Germinal center (tissue), 1 donor: ENCODE results near the gene METTL18.

ENCODE experiments used
- DNase-seq: peaks from one replicate; pipeline ENCODE4 v3.0.0; 2012; ENCODE audit warnings: mixed read lengths, low spot score

The METTL18 gene

DNA sequence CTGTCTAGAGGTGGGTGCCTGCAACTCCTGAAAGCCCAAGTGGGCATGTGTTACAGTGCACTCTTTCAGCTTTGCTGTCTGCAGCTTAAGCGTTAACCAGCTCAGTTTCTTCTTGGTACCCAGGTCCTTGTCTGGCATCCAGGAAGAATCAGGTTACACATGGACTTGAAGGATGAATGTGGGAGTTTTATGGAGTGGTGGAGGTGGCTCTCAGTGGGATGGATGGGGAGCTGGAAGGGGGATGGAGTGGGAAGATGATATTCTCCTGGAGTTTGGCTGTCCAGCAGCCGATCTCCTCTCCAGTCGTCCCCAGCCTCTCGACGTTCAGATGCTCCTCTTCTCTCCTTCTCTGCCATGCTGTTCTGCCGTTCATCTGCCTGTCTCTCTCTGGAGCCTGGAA lies 9.4 kb downstream of the METTL18 start:
- no peak for DNase-seq

DNA sequence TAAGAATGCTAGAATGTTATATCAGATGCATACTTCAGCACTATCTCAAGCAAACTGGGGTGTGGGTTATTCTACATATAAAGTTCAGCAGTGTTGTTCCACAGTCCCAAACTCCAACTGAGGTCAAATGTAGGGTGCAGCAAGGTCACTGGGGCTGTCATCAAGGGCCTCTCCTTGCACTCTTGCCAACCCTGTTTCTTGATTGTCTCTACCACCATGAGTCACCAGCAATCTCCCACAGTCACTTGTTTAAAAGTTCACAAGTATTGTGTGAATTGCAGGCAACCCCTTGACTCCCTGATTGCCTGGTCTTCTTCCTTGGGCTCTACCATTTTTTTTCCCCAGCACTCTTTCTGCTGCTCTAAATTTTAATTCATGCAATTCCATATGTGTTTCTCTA lies 10.6 kb downstream of the METTL18 start:
- DNase-seq, result no peak

DNA sequence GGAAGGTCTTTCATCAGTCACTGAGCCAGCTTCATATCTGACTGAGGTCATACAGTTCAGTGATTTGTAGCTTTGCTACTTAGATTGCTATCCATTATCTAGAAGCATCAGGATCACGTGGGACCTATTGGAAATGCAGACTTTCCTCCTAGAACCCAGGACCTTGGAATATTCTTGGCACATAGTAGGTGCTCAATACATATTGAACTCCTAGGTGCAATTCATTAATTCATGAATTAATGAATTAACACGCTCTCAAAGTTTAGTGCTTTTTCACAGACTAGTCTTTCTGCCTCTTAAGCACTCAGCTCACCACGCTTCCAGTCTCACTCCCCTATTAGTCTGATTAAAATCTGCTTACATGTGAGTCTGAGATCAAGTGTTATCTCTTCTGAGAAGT lies 12.1 kb downstream of the METTL18 start:
- no peak for DNase-seq

DNA sequence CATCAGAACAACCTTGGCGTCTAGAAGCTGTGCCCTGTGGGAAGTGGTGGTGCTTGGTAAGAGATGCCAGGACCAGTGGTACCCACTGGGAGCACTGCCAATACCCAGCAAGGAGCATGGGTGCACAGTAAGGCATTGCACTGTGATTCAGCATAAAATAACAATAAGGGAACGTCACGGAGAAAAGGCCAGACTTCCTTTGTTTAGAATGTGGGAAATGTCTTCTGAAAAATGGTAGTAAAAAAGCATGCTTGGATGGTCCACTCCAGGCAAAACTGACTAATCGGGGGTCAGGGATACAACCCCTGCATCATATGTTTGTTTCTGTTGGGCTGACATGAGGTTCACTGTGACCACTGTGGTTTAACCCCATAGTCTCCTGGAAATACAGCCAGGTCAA lies 14.7 kb downstream of the METTL18 start:
- DNase-seq, result no peak

DNA sequence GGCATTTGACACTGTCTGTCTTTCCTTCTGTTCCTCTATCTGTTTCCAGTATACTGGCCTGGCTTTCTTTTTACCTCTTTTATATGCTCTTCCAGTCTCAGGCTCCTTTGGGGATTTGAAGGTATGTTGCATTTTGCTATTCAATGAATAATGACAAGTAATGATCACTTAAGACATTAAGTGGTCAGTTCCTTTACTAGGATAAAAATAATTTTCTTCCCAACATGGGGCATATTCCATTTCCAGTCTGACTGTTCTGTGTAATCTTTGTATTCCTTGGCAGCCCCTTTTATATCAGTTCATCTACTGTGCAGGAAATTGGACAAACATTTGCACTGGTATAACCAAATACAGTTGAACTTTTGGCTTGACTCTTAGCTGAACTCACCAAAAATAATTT lies 15.6 kb downstream of the METTL18 start:
- DNase-seq, result no peak

DNA sequence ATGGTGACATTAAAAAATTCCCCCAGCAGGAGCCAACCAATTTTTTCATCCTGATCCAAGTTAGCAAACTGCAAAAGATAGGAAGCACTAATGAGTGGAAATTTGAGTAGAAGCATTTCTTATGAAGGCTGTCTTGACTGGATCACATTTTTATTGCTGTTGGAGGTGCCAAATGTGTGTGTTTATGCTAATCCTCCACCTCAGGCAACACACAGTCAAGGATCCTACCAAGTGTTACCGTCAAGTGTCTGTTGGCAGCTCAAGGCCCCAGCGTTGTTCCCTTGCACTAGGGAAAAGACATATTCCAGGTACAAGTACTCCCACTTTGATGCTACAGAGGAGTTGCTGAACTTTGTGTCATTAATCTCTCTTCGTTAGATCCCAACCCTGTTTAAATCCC lies 18.3 kb downstream of the METTL18 start:
- DNase-seq, result no peak

DNA sequence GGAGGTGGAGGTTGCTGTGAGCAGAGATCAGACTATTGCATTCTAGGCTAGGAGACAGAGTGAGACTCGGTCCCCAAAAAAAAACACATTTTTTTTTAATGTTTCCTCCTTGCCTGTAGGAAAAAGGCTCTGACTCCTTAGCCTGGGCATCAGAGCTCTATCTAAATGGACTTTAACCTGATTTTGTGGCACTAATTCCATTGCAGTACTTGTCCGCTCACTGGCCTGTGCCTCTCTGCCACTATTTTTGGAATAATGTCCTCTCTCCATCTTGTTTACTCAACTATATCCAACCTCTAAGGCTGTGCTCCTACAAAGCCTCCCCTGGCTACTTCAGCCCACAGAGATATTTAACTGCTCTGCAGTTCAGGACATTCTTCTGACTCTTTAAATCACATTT lies 26.5 kb downstream of the METTL18 start:
- DNase-seq, result no peak

DNA sequence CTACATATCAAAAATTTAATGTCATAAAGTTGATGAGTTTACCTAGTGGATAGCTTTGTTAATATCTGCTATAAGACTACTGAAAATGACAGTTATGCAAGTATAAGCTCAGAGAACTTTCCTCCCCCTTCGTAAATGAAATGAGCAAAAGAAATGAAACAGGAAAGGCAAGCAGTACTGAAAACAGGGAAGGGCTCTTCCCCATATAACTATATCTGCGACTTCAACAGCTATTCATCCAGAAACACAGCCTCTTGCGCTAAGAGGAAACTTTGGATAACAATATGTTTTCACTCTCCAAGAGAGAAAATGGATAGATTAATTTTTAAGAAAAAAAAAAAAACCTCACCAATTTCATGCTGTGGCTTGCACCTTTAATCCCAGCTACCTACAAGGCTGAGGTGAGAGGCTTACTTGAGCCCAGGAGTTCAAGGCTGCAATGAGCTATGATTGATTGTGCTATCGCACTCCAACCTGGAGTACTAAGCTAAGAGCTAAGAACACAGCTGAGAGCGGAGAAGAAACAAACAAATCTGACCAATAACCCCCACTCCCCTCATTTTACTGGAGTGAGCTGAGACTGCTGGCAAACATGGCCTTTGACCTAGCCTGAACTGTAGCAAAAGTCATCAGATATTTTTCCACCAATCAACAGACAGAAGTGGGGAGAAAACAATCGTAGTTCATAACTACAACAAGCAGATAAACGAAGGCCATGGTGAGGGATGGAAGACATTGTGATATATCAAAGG lies 29.0 kb downstream of the METTL18 start:
- no peak for DNase-seq

DNA sequence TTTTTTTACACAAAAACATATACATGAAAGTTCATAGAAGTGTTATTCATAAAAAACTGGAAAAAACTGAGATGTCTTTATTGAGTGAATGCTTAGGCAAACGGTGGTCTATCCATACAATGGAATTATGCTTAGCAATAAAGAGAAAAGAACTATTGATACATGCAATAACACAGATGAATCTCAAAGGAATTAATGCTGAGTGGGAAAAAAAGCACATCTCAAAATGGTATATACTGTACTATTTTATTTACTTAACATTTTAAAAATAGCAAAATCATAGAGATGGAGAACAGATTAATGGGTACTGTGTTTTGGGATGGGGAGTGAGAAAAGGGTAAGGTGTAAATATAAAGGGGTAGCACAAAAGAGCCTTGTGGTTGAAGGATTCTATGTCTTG lies 29.8 kb downstream of the METTL18 start:
- no peak for DNase-seq

DNA sequence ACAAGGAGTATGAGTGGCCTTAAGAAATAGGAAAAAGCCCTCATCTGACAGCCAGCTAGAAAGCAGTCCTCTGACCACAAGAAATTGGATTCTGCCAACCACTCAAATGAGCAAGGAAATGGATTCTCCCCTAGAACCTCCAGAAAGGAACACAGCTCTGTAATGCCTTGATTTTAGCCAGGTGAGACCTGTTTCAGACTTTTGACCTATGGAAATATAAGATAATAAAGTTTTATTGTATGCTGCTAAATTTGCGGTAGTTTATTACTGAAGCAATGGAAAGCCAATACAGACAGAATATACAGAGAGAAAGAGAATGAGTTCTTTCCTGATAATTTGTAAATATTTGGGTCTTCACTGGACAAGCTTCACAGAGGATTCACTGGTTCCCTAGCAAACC lies 32.0 kb downstream of the METTL18 start:
- DNase-seq, result no peak

DNA sequence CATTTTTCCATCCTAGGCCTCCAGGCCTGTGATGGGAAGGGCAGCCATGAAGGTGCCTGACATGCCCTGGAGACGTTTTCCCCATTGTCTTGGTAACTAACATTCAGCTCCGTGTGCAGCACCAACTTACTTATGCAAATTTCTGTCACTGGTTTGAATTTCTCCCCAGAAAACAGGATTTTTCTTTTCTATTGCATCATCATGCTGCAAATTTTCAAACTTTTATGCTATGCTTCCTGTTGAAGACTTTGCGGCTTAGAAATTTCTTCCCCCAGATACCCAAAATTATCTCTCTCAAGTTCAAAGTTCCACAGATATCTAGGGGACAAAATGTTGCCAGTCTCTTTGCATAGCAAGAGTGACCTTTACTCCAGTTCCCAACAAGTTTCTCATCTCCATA lies 35.7 kb downstream of the METTL18 start:
- DNase-seq, result no peak

DNA sequence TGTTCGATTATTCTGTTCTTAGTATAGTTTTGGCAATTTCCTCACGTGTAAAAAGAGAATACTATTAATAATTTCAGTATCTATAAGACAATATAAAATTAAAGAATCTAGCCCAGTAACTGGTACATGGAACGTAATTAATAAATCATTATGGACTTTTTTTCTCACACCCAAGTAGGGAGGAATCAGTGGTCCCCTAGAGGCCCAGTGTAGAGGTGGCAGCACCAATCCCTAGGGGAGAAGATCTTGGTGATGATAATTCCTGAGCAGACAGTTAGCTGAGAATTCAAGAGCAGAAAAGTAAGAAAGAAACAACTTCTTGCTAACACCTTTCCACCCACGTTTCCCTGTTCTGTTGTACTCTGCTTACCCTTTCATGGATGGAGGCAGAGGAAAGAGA lies 41.2 kb downstream of the METTL18 start:
- DNase-seq, result no peak

DNA sequence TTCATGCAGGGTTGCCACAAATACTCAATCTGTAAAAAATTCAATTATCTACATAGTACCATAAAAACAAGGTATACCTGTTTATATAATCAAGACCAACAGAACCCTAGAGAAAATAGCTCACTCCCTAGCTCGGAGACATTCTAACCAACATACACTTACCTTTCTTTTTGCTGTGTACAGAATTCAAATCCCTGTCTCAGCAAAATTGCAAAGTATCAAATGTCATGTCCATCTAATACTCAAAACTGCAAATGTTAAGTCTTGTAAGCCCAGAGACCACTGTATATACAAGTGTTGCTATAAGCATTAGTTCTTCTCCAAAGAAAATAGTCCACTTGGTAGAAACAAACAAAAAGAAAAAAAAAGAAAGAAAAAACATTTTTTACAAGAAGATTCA lies 44.7 kb downstream of the METTL18 start:
- no peak for DNase-seq

DNA sequence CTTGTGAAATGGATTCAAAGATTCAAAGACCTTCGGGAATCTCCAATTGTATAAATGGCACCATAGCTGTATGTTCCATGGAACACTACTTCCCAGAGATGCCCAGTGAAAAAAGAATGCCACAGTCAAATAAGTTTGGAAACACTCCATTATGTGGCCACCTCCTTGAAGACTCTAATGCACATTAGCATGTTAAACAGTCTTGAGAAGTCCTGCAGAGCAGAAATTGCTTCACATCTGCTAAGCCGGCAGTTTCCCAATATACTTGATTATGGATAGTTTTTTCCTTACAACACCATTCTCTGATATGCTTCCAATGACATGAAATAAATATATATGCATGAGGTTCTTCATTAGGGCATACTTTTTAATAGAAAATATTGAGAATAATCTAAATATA lies 48.2 kb downstream of the METTL18 start:
- no peak for DNase-seq

DNA sequence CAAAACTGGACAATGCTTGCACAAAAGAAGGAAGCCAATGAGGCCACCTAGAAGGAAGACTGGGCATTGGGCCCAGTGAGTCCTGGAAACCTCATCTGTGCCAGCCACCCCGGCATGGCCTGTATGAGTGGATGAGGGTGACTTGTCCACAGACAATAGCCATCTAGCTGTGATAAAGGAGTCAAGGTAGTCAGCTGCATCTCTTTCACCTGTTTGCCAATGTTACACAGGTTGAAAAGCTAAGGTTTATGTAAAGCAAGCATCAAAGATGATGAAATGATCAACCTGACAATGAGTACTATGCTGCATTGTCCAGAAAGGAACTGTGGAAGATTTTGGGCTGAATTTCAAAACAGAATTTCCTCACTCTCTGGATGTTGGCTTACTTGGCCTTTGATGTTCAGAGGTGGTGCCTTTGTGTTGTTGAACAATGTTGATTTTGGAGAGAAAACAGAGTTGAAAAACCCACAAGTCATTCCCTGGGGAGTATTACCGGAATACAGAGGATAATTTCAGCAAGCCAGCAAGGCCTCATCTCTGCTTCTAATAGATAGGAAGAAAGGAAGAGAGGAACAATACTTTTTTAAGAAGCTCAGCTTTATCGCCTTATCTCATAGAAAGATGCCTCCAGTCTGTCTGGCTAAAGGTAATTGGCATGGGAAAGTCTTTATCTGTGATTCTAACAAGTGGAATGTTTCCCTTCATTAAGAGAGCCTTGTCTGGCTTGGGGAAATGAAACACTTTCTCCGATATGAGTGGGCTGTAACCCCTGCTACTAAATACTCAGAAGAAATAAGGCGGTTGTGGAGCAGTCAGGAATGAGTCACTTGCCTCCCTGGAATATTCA lies 49.5 kb downstream of the METTL18 start:
- DNase-seq, result no peak
